Measurements from ENCODE around the gene TMEM221. TPM values are rescaled to one million over a fixed set of nuclear protein-coding genes. Genes with fewer than 3 reads are reported as not detected.
A peak's percentile ranks its signal among the peaks of the same experiment; 100 is the strongest.

Gene TMEM221
- total and polyA plus RNA-seq, 9 of the 15 experiments (the other 6 are each of a cell fraction or from before 2014, with no cell fraction given): 0.06 to 0.35 TPM; not detected in 7

DNA sequence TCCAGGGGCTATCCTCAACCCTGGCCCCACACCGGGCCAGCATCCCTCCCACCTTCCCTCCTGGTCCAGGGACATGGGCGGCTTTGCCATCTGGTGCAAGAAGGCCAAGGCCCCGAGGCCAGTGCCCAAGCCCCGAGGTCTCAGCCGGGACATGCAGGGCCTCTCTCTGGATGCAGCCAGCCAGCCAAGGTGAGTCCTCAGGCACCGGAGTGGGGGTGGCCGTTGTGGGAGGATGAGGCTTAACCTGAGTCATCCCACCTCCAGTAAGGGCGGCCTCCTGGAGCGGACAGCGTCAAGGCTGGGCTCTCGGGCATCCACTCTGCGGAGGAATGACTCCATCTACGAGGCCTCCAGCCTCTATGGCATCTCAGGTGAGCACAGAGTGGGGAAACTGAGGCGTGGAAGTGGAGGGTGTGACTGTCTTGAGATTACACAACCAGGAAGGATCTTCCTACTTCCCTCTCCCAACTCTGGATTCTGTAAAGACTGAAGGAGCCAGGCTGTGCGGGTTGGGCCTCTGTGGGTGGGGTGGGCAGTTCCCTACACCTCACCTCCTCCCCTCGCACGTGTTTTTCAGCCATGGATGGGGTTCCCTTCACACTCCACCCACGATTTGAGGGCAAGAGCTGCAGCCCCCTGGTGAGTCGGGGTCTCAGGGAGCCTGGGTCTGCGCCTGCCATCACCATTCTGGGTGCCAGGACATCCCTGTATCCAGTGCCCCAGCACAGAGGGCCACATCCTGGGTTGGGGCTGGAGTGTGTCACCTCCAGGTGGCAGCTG lies 24.8 kb downstream of the TMEM221 start:
- no peaks in the 10 kb centered on the region for H4K20me1 ChIP-seq (replicated peaks; ENCODE audit: control insufficient read depth, insufficient read depth, low read length)
- H3K27me3 ChIP-seq (ENCODE audit: control insufficient read depth in 2 of 2, insufficient read depth in 2 of 2, low read length in 2 of 2): no peaks in the 10 kb centered on the region
- intact Hi-C loops (cut with micrococcal nuclease): no loop called here
- no peak overlapping the region for H3K4me3 ChIP-seq
- H3K4me2 ChIP-seq (ENCODE audit: insufficient read depth, low read length): no peak overlapping the region
- in situ Hi-C loops (cut with MboI): no loop called here
- H3K36me3 ChIP-seq (ENCODE audit: control insufficient read depth, insufficient read depth, low read length): 0 out of 3 replicates have a peak, but pooled peaks cover 4% of the 10 kb centered on the region
- WGBS (ENCODE audit: insufficient coverage, low coverage, missing lambda C conversion rate): 79% methylated on average over 18 of the region's 20 CpGs
- peaks cover 6 to 34% of the 10 kb centered on the region in 2 experiments; a peak in 3 of 5 replicates for H3K4me1 ChIP-seq (replicated peaks in 1 of 2; ENCODE audit: control insufficient read depth in 2 of 2, insufficient read depth in 2 of 2, low read length in 2 of 2)
- ATAC-seq: no peak
- ChIA-PET CTCF (ENCODE audit: low intra/inter-chr PET ratio) (interaction anchor here (1.1 kb wide), 1 partner anchor 73 kb away, joined by 3 read pairs; no protein-coding TSS in a partner anchor), POLR2A (no interaction called here)
- no TSS peak for BruUV-seq (replicated peaks)
- peak overlapping the region in 1 of 2 experiments; percentile 76; a peak in 1 of 4 replicates for H3K9ac ChIP-seq (ENCODE audit: insufficient read depth in 1 of 2, low read depth in 2 of 2, low read length in 2 of 2)
- peaks cover 6% of the 10 kb centered on the region; the same call in 2 of the 3 replicates for H3K79me2 ChIP-seq (ENCODE audit: control insufficient read depth, insufficient read depth, low read length)
- TF ChIP-seq, protein P1, sequence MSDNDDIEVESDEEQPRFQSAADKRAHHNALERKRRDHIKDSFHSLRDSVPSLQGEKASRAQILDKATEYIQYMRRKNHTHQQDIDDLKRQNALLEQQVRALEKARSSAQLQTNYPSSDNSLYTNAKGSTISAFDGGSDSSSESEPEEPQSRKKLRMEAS (CRISPR knock-in tag; IDR thresholded peaks at IDR 0.05): no peak
- TF ChIP-seq RBFOX2 (IDR thresholded peaks at IDR 0.05; ENCODE audit: low read depth, low read length) (peak; percentile 7; the same call in 1 of the 2 replicates), ZC3H4 (CRISPR knock-in tag; IDR thresholded peaks at IDR 0.05; ENCODE audit: borderline replicate concordance) (0 out of 2 replicates have a peak, but pooled peaks have one; percentile 13), POLR2G (IDR thresholded peaks at IDR 0.05; ENCODE audit: low read depth, low read length) (peak; percentile 42; the same call in 1 of the 2 replicates)
- H3K27ac ChIP-seq (ENCODE audit: extremely low read depth, low read depth, low read length): no peak overlapping the region
- no peak for DNase-seq (ENCODE audit: extremely low read depth in 1 of 4, low spot score in 3 of 4)
- FAIRE-seq: no peak
- H2AFZ ChIP-seq (ENCODE audit: low read depth, low read length): no peak overlapping the region
- no peaks in the 10 kb centered on the region for H3K9me3 ChIP-seq (replicated peaks; ENCODE audit: control insufficient read depth, insufficient read depth, low read depth, low read length)
- no peaks in the 10 kb centered on the region for H3K9me1 ChIP-seq (ENCODE audit: control insufficient read depth, insufficient read depth, low read length)

Measured in K562 (cell line).